NAMALWA (cell line): Measurements from ENCODE around the gene ALK.

Experiments
- DNase-seq: peaks from one replicate; pipeline ENCODE4 v3.0.0-alpha.2; 2015; ENCODE audit warnings: low spot score

ALK gene

DNA sequence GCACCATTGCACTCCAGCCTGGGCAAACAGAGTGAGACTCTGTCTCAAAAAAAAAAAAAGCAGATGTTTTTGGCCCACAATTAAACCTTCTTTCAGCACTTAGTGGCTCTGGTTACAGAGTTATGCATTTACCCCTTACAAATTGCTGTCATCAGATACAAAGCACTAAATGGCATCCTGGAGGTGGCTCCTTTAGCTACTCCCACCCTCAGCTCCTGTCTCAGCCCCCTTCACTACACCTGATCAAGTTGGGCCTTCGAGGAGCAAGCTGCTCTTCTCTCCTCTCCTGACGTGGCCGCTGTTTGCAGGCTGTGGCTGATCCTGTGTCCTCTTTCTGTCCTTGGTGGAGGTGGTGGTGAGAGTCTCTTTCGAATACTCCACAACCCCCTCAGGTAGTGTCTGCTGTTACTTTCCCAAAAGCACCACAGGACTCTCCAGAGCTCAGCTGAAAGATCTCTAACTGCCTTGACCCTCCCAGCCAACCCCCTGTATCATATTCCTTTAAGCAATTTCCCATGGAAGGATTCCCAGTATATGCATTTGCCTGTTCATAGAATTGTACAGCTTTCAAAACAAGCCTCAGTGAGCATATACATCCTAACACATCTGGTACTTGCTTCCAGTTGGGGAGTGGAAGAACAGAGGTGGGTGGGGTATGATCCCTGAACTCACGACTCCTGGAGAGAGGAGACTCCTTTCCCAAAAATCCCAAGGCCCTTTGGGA lies 520.3 kb downstream of the ALK start:
- no peak for DNase-seq

DNA sequence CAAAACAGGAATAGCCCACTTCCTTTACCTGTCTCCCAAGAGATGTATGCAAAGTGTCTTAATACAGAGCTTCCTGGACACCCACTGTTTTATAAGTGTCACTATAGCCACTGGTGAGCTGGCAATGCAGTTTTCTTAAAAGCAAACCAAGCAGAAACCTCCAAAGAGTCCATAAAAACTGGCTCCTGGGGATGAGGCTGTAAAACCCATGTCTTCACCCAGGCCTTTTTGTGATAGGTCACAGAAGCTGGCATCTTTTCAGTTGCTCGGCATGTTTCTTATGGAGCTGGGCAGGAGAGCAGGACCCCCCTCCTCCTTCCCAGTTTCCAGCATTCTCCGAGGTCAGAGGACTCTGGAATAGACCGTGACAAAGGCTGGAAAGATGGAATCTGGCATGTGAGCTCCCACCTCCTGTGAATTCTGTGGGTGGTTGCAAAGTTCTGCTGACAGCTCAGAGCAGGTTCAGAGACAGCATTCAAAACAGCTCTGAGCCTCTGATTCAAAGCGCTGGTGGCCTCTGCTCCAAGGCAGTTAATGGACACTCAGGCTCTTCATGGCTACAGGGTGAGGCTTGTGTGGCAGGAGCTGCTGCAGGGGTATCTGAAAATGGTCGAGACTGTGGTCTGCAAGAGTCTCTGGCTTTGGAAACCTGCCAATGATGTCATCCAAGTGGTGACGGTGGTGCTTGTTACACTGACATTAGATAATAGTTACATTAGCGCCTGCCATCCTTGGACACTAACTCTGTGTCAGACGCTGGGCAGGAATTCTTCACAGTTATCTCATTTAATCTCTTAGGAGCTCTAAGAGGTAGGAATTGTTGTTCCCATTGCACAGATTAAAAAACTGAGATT lies 522.8 kb downstream of the ALK start:
- DNase-seq: no peak

DNA sequence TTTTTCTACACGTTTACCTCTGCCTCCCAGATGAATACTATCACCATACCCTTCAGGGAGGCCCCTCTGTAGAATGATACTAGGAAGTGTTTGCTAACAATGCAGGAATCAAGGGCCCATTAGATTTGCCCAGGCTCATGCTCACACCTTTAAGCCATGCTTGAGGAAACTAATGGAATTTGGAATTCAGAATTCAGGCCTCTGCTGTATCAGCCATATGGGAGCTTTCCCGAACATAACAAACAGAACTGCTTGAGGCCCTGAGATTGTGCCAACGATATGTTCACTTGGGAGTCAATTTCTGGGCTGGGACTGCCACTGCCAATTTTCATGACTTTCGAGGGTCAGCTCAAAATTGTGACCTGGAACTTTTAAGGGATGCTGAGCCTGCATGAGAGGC lies 523.7 kb downstream of the ALK start:
- DNase-seq: no peak

DNA sequence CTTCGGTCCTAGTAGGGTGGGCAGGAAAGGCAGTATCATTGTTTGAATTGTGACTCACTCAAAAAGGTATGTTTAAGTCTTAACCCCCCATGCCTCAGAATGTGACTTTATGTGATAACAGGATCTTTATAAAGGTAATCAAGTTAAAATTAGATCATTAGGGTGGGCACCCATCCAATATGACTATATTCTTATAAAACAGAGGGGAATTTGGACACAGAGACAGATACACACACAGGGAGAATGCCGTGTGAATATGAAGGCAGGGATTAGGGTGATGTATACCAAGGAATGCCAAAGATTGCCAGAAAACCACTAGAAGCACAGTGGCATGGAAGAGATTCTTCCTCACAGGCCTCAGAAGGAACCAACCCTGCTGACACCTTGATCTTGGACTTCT lies 524.3 kb downstream of the ALK start:
- no peak for DNase-seq

DNA sequence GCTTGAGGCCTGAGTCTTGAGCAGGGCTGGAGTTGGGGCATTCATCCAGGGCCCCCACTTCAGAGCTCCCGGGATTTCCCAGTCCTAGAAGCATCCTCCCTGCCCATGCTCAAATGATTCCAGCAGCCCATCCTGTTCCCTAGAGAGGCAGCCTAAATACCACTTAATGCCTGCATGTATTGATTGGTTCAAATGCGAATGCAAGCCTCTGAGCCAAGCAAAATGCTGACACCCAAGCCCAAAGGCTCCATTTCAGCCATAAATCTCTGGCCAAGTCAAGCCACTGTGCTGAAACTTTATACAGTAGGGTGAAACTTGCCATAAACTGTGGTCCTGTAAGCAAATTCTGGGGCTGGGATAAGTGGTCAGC lies 526.4 kb downstream of the ALK start:
- no peak for DNase-seq

DNA sequence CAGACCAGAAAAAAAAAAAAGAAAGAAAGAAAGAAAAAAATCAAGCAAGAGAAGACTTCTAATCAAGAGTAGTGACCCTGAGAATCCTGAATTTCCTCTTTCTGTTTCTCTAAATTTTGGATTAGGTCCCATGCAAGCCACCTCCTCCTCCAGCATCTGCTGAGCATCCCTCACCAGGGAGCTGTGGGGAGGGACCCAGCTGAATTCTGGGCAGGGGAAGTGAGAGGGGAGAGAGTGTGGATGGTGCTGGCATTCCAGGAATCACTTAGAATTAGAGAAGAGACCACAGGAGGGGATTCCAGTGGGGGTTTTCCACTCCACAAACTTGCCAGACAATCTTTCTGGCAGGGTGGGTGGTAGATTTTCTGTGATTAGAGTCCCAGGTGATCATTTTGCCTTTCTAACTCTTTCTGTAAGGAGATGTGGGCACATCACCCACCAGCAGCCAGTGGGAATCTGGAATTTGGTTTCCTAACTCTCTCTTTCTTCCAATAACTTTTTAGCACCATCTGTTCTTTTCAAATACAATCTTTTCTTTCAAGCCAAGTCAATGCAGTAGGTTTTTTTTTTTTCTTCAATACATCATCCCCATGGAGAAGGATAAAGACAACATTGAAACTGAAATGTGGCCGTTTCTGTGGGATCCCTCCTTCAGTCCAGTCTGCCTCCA lies 526.9 kb downstream of the ALK start:
- DNase-seq: no peak

DNA sequence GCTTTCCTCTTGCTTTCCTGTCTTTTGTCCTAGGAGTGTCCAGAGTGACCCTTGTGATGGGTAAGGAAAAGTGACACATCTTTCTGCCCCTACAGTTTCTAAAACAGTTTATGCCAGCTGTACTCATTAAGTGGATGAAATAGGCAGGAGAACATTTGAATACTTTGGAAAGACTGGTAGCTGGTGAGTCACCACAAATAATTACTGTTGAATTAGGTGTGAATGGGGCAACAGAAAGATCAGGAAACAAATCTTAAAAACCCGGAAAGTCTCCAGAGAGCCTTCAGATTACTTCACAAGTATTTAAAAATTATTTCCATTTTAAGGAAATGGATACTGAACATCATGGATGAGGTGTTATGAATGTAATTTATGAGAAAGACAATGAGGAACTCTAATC lies 527.7 kb downstream of the ALK start:
- DNase-seq: no peak

DNA sequence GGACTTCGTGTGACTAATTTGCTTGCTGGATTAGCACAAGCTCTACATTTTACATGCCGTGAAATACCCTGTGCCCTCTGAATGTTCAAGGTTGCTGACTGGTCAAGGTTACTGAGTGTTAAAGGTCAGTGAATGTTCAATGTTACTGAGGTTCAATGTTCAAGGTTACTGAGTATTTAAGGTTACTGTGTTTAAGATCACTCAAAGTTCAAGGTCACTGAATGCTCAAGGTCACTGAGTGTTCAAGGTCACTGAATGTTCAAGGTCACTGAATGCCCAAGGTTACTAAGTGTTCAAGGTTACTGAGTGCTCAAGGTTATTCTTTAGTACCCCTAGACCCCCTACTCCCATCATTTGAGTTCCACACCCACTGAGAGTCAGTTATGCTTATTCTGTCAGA lies 528.6 kb downstream of the ALK start:
- DNase-seq: no peak

DNA sequence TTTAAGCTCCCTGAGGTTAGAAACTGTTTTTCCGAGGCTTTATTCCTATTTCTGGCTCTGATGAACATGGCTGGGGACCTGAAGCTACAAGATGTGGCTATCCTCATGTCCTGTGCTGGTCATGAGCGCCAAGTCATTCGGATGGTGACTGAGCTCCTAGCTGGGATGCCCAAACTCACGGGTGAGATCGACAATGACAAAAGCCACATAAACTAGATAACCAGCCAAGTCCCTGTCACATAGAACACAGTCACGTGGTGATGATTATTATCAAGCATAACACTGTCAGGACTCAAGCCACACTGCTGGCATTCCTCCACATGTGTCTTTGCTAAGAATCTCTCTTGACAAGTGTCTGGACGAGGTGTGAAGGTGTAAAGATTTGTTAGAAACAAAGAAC lies 531.2 kb downstream of the ALK start:
- DNase-seq: no peak

DNA sequence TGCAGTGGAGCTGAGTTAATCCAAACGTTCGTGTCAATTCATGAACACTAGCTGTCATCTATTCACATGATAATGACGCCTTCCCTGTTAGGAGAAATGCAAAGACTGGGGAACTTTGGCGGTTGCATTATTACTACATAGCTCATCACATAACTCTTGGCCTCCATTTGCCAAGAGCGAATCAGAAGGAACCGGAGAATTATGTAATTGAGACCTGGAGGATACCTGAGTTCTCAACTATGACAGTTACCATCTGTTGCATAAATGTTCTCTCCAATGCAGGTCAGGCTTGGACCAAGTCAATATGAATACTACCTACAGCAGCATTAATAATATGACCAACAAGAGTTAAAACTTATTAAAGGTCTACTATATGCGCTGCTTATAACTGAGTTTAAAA lies 531.7 kb downstream of the ALK start:
- DNase-seq: no peak

DNA sequence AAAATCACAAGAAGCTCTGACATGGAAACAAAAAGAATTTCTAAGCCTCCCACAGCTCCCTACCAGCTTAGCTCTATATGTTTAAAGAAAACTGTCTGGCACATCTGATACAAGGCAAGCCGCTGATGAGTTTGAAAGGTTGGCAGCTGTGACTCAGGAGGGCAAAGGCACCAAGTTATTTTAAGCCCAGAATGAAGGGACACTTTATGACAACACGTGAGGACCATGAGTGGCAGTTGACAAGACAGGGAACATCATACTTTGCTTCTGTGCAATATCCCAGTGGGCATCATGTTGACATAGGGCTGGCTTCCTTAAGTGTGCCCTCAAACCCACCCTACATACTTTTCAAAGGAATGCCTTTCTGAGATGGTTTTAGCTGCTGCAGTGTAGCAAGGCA lies 533.3 kb downstream of the ALK start:
- DNase-seq: no peak

DNA sequence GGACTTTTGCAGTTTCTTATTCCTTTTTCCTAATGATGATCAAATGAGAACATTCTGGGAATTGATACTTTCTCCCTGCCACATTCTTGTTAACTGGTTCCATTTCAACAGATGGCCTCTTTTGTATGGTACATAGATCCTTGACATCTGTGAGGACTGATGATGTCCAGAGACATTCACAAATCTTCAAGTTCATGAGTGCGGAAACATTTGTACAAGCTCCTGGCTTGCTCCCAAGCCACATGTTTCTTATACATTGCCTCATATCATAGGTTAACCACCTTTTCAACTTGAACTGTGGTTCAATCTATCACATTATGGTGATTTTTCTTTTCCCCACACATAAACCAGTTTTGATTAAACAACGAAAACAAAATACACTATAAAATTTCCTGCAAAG lies 538.9 kb downstream of the ALK start:
- DNase-seq: no peak

DNA sequence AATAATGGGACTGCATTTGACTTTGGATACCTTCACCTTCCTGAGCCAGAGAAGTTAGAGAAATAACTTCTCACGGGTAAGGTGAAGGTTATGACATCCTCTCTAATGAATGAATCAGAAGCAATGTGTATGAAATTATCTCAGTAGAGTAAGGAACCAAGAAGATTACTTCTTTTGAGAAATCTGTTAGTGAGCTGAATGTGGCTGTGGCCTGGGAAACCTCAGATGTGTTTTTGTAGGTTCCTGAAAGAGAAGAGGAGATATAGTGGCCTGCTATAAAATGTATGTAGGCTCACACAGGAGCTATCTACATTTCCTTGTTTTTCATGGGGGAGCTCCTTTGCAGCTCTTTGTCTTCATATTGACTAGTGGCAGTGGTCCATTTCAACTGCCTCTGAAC lies 543.6 kb downstream of the ALK start:
- DNase-seq: no peak

DNA sequence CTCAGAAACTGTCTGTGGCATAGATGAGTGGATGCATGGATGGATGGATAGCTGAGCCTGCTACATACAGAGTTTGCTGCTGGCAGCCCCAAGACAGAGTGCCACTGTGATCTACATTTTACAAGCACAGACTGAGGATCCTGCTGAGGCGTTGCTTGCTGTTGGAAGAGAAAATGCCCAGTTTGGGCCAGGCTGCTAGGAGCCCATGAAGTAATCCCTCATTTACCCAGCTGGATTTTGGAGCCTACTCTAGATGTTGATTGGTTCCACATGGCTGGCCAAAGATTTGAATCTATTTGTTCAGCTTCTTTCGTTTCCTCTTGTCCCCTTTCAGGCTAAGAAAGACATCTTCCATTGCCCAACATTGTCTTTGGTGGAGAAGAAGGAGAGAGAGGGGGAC lies 544.8 kb downstream of the ALK start:
- no peak for DNase-seq

DNA sequence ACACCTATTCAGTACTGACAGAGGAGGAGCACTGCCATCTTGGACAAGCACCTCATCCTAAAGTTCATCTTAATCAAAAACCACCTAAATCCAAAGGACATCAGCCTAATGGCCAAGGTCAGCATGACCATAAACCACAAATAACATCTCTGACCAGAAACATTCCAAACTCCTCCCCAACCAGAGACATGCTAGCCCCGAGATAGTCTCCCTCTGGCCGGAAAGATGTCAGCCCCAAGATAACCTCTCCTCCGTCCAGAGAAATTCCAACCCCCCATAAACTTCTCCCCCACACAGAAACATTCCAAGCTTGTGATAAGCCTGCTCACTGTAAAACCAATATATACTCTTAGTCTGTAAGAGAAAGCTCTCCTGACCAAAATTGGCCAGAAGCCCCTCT lies 545.5 kb downstream of the ALK start:
- DNase-seq: no peak

DNA sequence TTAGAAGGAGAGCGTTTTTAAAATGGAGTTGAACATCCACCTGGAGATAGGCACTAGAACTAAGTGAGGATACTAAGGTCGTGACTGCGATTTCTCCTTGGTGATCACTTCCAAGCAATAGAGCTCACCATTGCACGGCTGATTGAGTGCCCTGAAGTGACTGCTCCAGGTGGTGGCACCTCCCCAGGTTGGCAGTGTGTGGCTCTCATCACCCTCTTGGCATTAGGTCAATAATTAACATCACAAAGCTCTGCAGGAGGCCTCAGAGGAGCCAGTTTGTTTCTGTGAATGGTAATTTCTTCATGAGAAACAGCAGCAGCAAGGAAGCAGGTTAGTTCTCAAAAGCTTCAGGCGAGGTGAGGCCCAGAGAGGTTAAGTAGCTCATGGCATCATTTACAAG lies 546.6 kb downstream of the ALK start:
- no peak for DNase-seq

DNA sequence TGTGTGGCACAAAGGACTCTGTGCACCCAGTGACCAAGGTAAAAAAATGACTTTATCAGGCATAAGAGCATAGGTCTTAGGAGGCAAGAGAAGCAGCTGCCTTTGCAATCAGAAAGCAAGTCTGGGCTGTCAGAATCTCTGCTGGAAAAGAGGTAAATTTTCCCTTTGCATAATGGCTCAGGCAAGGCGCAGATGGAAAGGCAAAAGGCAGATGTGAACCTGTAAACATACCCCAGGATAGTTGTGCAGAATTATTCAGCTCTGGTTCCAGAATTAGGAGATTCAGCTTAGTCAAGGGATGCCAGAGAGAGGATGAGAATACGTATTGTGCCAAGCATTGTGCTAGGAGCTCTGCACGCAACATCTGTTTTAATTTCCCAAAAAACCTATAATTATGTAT lies 547.5 kb downstream of the ALK start:
- no peak for DNase-seq

DNA sequence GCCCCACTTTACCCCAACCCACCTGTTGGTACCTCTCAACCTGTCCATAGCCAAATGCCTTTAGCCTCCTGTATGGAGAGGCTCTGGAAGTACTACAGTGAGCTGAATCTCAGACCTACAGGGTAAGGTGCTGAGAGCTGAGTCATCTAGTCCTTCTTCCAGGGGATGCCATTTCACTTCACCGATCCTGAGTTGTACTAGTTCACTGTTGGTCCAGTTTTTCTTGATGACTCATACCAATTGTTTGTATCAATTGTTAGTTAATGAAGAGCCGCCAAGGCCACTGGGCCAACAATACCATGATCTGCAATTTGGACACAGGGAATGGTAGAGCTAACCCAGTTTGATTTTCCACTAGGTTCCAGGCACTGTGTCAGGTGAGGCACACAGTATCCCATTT lies 549.2 kb downstream of the ALK start:
- DNase-seq: no peak

DNA sequence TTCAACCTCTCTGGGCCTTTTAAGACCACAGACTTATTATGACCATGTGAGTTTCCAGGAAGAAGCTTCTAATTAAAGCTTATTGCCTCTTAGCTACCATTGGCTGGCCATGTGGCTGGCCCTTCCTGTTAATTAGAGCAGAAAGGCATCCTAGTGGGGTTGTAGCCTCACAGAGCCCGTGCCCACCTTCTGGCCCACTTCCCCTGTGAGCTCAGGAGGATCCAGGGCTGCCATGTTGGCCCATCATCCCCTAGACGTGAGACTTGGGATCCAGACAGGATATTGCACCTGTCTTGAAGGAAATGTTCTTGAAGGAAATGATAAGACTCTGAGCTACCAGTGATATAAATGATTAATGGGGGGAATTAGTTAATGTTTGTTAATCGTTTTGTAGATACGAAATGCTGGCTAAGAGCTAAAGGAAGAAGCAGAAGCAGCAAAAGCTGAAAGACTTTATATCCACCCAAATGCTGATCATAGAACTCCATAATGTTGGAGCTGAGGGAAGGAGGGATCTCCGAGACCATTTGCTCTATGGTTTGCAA lies 550.7 kb downstream of the ALK start:
- DNase-seq: no peak

DNA sequence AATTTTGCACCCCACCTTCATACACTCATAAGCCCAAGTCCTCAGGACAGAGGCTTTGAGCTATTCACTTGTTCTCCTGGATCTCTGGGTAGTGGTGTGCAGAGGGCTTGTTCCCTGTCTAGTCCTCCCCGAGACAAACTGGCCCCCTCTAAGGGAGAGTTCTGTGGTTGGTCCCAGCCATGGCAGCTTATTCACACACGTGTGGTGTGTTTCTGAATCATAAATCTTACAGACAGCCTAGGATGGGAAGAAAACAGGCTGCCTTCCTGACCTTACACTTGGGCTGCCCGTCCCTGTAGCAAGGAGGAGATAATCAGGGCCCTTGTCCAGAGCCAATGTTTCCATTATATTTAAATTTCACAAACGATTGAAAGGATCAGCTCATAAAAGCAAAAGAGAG lies 551.2 kb downstream of the ALK start:
- DNase-seq: no peak

DNA sequence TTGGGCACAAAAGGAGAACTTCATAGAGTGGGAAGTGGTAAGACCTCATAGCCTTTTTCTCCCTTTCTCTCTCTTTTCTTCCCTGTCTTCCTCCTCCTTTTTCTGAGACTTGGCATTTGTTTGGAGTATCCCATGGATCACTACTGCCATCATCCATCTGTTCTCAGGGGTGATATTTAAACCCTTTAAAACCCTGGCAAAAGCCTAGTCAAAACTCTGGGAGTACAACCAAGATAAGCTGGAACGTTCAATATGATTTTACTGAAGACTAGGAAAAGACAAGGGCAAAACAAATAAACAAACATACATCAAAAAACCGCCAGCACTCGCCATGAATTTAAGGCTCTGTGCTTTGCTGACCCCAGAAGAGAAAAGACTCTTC lies 552.7 kb downstream of the ALK start:
- no peak for DNase-seq

DNA sequence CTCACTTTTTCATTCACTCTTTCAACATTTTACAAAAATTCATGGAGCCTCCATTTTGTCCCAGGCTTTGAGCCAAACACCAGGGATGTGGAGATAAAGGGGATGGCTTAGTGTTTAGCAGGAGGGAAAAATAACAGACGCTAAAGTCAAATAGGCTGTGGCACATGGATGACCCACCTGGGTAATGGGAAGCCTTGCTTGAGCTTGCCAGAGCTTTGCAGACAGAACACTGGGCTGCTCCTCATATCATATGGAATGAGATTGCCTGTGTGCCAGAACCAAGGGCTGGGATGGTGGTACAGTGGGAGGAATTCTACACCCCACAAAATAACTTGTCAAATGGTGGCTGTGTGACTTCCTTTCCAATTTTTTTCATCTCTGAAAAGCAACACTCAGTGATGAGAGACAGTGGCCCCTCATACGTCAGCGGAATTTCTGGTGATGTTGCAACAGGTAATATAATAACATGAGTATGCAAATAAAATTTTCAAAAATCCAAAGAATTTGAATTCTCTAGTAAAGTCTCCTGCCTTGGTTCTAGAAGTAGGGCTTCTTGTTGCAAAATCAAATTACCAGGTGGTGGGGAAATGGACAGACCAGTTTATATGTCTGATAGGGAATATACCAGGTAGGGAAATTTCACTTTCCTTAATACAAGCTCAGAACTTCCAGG lies 553.3 kb downstream of the ALK start:
- DNase-seq: no peak

DNA sequence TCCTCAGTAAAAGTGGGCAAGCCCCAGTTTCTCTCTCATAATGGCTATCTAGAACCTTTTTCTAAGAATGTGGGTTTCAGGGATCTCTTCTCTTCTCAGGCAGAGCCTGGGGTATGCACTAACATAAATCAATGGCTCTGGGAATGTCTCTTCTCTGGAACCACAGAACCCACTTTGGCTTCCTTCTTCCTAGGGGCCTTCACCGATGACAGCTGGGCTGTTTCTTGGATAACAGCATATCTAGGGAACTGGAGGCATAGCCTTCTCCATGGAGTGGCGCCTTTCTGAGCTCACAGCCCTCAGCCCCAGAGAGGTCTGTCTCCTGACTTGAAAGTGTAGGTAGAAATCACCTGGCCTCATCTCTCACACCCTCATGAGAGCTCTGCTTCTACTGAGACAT lies 558.3 kb downstream of the ALK start:
- DNase-seq: no peak
